ENCODE measurements around the gene GATAD2B.
"Not testable (repeated sequence)": the region's sequence is repeated elsewhere in the genome, so short reads cannot be mapped to it uniquely, and the experiment has no call there.

GATAD2B gene

DNA sequence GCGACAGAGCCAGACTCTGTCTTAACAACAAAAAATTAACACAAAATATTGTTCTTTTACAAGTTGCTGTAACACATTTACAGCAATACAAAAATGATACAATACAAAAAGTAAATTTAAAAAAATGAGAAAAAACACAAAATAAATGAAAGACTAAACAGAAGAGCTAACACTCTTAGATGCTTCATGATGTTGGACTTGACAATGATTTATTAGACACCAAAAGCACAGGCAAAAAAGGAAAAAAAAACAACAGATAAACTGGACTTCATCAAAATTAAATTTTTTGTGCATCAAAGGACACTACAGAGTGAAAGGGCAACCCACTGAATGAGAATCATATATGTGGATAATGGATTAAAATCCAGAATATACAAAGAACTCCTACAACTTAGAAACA lies 16.4 kb downstream of the GATAD2B start:
- H3K4me3 ChIP-seq: no peak overlapping the region
- H3K27ac ChIP-seq: peak overlapping the region in 1 of 21 experiments; percentile 39

- H3K4me3 ChIP-seq: not testable (repeated sequence)
- H3K27ac ChIP-seq: peak overlapping the region in 1 of 21 experiments; percentile 39
Observed at GRCh38 chr1:153905908-153906307, 16.9 kb downstream of the GATAD2B start.

- no peak overlapping the region for H3K4me3 ChIP-seq
- H3K27ac ChIP-seq: peak overlapping the region in 4 of 21 experiments; percentile 4 to 57 (median 28)
Observed at GRCh38 chr1:153903841-153904455, 18.8 kb downstream of the GATAD2B start.

DNA sequence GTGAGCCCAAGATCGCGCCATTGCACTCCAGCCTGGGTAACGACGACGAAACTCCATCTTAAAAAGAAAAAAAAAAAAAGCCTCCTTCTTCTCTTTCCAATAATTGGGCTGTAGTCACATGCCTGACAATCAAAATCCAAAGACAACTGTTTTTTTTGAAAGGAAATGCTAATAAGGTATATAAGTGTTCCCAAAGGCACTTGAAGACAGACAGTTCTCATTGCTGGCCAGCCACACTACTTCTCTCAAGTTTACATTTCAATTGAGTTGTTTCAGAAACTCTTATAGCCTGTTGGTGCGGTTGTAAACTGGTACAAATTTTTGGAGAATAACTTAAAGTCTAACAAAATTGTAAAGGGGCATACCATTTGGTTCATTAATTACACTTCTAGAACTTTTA lies 23.3 kb downstream of the GATAD2B start:
- no peak overlapping the region for H3K27ac ChIP-seq

DNA sequence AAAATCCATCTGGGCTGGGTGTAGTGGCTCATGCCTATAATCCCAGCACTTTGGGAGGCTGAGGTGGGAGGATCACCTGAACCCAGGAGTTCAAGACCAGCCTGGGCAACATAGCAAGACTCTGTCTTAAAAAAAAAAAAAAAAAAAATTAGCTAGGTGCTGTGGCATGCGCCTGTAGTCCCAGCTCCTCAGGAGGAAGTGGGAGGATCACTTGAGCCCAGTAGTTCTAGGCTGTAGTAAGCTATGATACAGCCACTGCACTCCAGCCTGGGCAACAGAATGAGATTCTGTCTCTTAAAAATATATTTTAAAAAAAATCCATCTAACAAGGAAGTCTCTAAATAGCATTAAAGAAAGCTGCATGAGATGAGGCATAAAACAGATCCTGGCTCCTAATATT lies 26.9 kb downstream of the GATAD2B start:
- not testable (repeated sequence) for H3K4me3 ChIP-seq, H3K27ac ChIP-seq

More for the DNA sequence above, 23.3 kb downstream of the GATAD2B start:
- no peak overlapping the region for H3K4me3 ChIP-seq

GRCh38 chr1:153891042-153891441 lies 31.7 kb downstream of the GATAD2B start:
- not testable (repeated sequence) for H3K27ac ChIP-seq, H3K4me3 ChIP-seq

DNA sequence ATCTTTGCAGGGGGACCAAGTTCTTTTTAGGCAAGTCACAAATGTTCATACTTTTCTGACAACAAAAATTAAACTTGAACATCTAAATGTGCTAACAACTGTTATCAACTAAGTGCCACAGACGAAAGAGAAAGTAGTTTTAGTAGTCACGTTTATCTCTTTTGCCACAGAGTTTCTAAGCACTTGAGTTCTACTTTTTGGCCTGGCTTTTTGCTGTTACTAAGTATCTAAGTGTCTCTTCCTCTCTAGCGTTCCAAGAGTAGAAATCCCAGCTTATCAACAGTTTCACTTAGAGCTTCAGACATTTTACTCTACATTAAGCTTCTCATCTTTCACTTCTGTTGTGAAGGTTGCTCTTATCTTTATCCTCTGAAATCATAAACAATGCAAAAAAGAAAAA lies 34.2 kb downstream of the GATAD2B start:
- Histone ChIP-seq H3K4me3 (no peak overlapping the region), H3K27ac (peak overlapping the region in 3 of 21 experiments; percentile 0 to 52 (median 10))

GRCh38 chr1:153886127-153886526 lies 36.6 kb downstream of the GATAD2B start:
- Histone ChIP-seq H3K4me3 (no peak overlapping the region), H3K27ac (no peak overlapping the region)

GRCh38 chr1:153883223-153883622 lies 39.5 kb downstream of the GATAD2B start:
- H3K27ac ChIP-seq: no peak overlapping the region
- H3K4me3 ChIP-seq: no peak overlapping the region

GRCh38 chr1:153882296-153882912 lies 40.4 kb downstream of the GATAD2B start:
- peak overlapping the region in 2 of 21 experiments; percentile 18 to 21 for H3K27ac ChIP-seq

GRCh38 chr1:153881751-153882150 lies 41.0 kb downstream of the GATAD2B start:
- Histone ChIP-seq H3K27ac (peak overlapping the region in 10 of 21 experiments; percentile 2 to 64 (median 40)), H3K4me3 (peak overlapping the region in 1 of 7 experiments; percentile 7)

More at GRCh38 chr1:153882296-153882912, 40.4 kb downstream of the GATAD2B start:
- H3K4me3 ChIP-seq: no peak overlapping the region

DNA sequence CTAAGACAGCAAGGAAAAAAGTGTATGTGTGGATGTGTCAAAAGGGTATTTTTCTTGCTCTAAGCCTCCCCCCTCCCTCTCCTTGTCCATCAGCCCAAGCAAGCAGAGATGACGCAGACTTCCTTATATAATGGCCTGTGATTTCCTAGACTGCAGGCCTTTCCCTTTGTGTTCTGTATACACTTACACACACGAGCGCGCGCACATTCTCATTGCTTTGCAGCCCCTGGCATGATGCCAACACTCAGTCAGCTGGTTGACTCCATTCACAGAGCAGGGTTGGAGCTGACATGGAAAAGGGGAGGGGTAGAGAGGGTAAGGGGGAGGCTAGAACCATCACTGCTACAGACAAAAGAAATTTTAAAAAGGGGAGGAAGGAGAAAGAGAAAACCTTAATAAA lies 41.8 kb downstream of the GATAD2B start:
- Histone ChIP-seq H3K27ac (peak overlapping the region in 8 of 21 experiments; percentile 1 to 54 (median 22)), H3K4me3 (peak overlapping the region in 1 of 7 experiments; percentile 7)

DNA sequence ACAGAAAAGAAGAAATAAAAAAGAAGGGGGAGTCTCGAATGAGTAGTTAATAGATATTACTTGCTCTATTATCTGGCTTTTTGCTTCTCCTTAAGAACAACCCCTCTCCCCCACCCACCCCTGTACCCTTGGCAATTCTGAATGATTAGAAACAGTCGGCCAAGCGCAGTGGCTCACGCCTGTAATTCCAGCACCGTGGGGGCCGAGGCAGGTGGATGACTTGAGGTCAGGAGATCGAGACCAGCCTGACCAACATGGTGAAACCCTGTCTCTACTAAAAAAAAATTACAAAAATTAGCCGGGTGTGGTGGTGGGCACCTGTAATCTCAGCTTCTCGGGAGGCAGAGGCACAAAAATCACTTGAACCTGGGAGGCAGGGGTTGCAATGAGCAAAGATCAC lies 42.7 kb downstream of the GATAD2B start:
- no peak overlapping the region for H3K4me3 ChIP-seq
- H3K27ac ChIP-seq: peak overlapping the region in 4 of 21 experiments; percentile 10 to 70 (median 38)

GRCh38 chr1:153877112-153877511 lies 45.7 kb downstream of the GATAD2B start:
- Histone ChIP-seq H3K4me3 (no peak overlapping the region), H3K27ac (no peak overlapping the region)

GRCh38 chr1:153872934-153873333 lies 49.8 kb downstream of the GATAD2B start:
- H3K4me3 ChIP-seq: no peak overlapping the region
- H3K27ac ChIP-seq: no peak overlapping the region

DNA sequence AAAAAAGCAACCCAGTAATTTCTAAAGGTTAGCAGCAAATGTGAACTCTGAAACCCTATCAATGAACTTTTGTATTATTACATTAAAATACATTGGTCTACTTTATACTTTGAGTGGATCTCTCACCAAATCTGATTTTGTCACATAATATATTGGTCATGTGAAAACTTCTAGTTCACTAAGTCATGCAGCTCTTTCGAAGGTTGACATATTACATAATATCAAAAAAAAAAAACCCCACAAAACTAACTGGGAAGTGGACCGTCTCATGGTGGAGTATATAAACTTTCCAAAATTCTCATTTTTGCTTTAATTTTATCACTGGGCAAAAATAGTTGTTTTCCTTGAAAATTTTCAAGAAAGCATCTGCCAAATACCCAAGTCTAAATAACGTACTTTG lies 50.4 kb downstream of the GATAD2B start:
- H3K4me3 ChIP-seq: no peak overlapping the region
- no peak overlapping the region for H3K27ac ChIP-seq

- Histone ChIP-seq H3K27ac (no peak overlapping the region), H3K4me3 (no peak overlapping the region)
Observed at GRCh38 chr1:153869486-153869885, 53.3 kb downstream of the GATAD2B start.

GRCh38 chr1:153866045-153866850 lies 56.5 kb downstream of the GATAD2B start:
- Histone ChIP-seq H3K4me3 (no peak overlapping the region), H3K27ac (no peak overlapping the region)

- H3K4me3 ChIP-seq: no peak overlapping the region
- no peak overlapping the region for H3K27ac ChIP-seq
Observed at GRCh38 chr1:153860285-153860684, 62.5 kb downstream of the GATAD2B start.

DNA sequence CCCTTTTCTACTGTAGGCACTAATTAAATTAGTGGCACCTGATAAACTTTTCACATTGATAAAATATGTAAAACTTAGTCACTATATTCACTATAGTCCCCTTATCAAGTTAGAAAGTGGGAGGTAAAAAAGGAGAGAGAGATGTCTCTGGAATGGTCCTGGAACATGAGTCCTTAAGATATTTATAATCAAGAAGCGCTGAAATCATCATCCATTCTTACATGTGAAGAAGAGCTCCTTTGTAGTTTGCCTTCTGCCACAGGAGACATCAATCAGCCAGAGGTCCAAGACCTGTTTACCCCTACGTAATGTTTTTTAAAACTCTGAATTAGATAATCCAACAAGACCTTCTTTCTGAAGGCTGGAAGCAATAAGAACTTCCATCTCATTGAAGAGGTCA lies 65.3 kb downstream of the GATAD2B start:
- H3K27ac ChIP-seq: no peak overlapping the region
- no peak overlapping the region for H3K4me3 ChIP-seq

DNA sequence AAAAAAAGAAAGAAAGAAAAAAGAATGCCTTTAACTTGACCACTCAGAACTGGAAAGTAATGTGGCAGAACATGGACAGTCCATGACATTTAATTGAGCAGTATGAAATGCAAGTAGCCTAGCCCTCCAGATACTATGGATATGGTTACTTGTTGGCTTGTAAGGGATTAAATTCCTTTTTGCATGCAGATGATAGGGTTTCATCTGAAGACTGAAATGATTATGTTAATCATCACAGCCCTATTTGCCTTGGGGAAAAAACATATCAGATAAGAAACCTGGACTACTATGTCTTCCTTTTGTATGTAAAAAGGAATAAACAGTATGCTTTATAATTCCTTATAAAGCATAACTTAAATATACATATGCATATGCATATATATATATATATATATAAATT lies 66.0 kb downstream of the GATAD2B start:
- Histone ChIP-seq H3K27ac (no peak overlapping the region), H3K4me3 (no peak overlapping the region)
